T-helper 1 cell treated with Interleukin-12 subunit alpha and Interleukin-12 subunit beta and Interleukin-4 antibody, amounts not matched to agents 30 μg/mL and 1 μg/mL, for 36 hours (primary cell): ENCODE data around the gene SUPT6H.
A peak's percentile ranks its signal among the peaks of the same experiment; 100 is the strongest.
"Not testable (repeated sequence)": the region's sequence is repeated elsewhere in the genome, so short reads cannot be mapped to it uniquely, and the experiment has no call there.

Experiments
- H3K27ac Mint-ChIP-seq: one replicate; pipeline ENCODE4 v1.8.0; 2021; ENCODE audit warnings: mild to moderate bottlenecking, mixed read lengths
- H3K27me3 Mint-ChIP-seq: one replicate; pipeline ENCODE4 v1.8.0; 2021; ENCODE audit warnings: low read depth, mixed read lengths
- H3K36me3 Mint-ChIP-seq: one replicate; pipeline ENCODE4 v1.8.0; 2021; ENCODE audit warnings: low read depth, mixed read lengths
- H3K4me1 Mint-ChIP-seq: one replicate; pipeline ENCODE4 v1.8.0; 2021; ENCODE audit warnings: low read depth, mixed read lengths
- H3K4me3 Mint-ChIP-seq: one replicate; pipeline ENCODE4 v1.8.0; 2021; ENCODE audit warnings: mild to moderate bottlenecking, moderate library complexity, mixed read lengths
- H3K9me3 Mint-ChIP-seq: one replicate; pipeline ENCODE4 v1.8.0; 2021; ENCODE audit warnings: mixed read lengths

SUPT6H gene

GRCh38 chr17:28725166-28725659, 63.2 kb downstream of the SUPT6H start:
- H3K9me3 Mint-ChIP-seq: no peaks in the 10 kb centered on the region
- H3K27me3 Mint-ChIP-seq: no peaks in the 10 kb centered on the region
- H3K36me3 Mint-ChIP-seq: peaks cover 41% of the 10 kb centered on the region
- H3K4me3 Mint-ChIP-seq: peak overlapping the region; percentile 83
- peak overlapping the region; percentile 73 for H3K27ac Mint-ChIP-seq
- H3K4me1 Mint-ChIP-seq: peaks cover 54% of the 10 kb centered on the region

GRCh38 chr17:28725660-28726225, 63.7 kb downstream of the SUPT6H start:
- peak overlapping the region; percentile 73 for H3K27ac Mint-ChIP-seq
- H3K36me3 Mint-ChIP-seq: peaks cover 35% of the 10 kb centered on the region
- H3K4me1 Mint-ChIP-seq: peaks cover 51% of the 10 kb centered on the region
- no peaks in the 10 kb centered on the region for H3K27me3 Mint-ChIP-seq
- peak overlapping the region; percentile 83 for H3K4me3 Mint-ChIP-seq
- H3K9me3 Mint-ChIP-seq: no peaks in the 10 kb centered on the region

- Mint-ChIP-seq H3K9me3 (no peaks in the 10 kb centered on the region), H3K27me3 (no peaks in the 10 kb centered on the region), H3K4me1 (peaks cover 48% of the 10 kb centered on the region), H3K36me3 (peaks cover 30% of the 10 kb centered on the region), H3K27ac (peak within 1 kb of the TSS; percentile 97), H3K4me3 (peak within 1 kb of the TSS; percentile 91)
Observed at GRCh38 chr17:28726226-28726626, 64.2 kb downstream of the SUPT6H start, which contains the start of gene TLCD1. TSS of gene TLCD1 (minus strand) at chr17:28726233. CDS start at chr17:28726097, 136 bp downstream.

- Mint-ChIP-seq H3K9me3 (no peaks in the 10 kb centered on the region), H3K4me3 (peak overlapping the region; percentile 91), H3K36me3 (peaks cover 26% of the 10 kb centered on the region), H3K27ac (peak overlapping the region; percentile 97), H3K4me1 (peaks cover 45% of the 10 kb centered on the region), H3K27me3 (no peaks in the 10 kb centered on the region)
Observed at GRCh38 chr17:28726627-28727491, 64.9 kb downstream of the SUPT6H start.

GRCh38 chr17:28728364-28729200, 66.6 kb downstream of the SUPT6H start, which contains the start of gene NEK8:
TSS of gene NEK8 (plus strand) at chr17:28728788. CDS start at chr17:28728814, 26 bp downstream.
- Mint-ChIP-seq H3K4me3 (peak within 1 kb of the TSS; percentile 91), H3K4me1 (peaks cover 42% of the 10 kb centered on the region), H3K27ac (peak within 1 kb of the TSS; percentile 97), H3K36me3 (peaks cover 16% of the 10 kb centered on the region), H3K27me3 (no peaks in the 10 kb centered on the region), H3K9me3 (no peaks in the 10 kb centered on the region)

- H3K9me3 Mint-ChIP-seq: no peaks in the 10 kb centered on the region
- peak overlapping the region; percentile 2 for H3K27ac Mint-ChIP-seq
- H3K4me1 Mint-ChIP-seq: peaks cover 31% of the 10 kb centered on the region
- H3K36me3 Mint-ChIP-seq: peaks cover 2% of the 10 kb centered on the region
- H3K4me3 Mint-ChIP-seq: no peak overlapping the region
- no peaks in the 10 kb centered on the region for H3K27me3 Mint-ChIP-seq
Observed at GRCh38 chr17:28729950-28730330, 67.9 kb downstream of the SUPT6H start.

GRCh38 chr17:28733346-28733745, 71.3 kb downstream of the SUPT6H start:
- Mint-ChIP-seq H3K27ac (no peak overlapping the region), H3K27me3 (no peaks in the 10 kb centered on the region), H3K4me3 (no peak overlapping the region), H3K4me1 (peaks cover 17% of the 10 kb centered on the region), H3K36me3 (peaks cover 3% of the 10 kb centered on the region), H3K9me3 (no peaks in the 10 kb centered on the region)

- H3K36me3 Mint-ChIP-seq: peaks cover 8% of the 10 kb centered on the region
- H3K27me3 Mint-ChIP-seq: no peaks in the 10 kb centered on the region
- no peak overlapping the region for H3K4me3 Mint-ChIP-seq
- H3K27ac Mint-ChIP-seq: no peak overlapping the region
- H3K9me3 Mint-ChIP-seq: no peaks in the 10 kb centered on the region
- peaks cover 22% of the 10 kb centered on the region for H3K4me1 Mint-ChIP-seq
Observed at GRCh38 chr17:28734712-28735241, 72.8 kb downstream of the SUPT6H start.

- H3K27ac Mint-ChIP-seq: no peak overlapping the region
- no peaks in the 10 kb centered on the region for H3K27me3 Mint-ChIP-seq
- H3K9me3 Mint-ChIP-seq: no peaks in the 10 kb centered on the region
- peaks cover 21% of the 10 kb centered on the region for H3K4me1 Mint-ChIP-seq
- H3K36me3 Mint-ChIP-seq: peaks cover 8% of the 10 kb centered on the region
- H3K4me3 Mint-ChIP-seq: no peak overlapping the region
Observed at GRCh38 chr17:28735242-28735722, 73.3 kb downstream of the SUPT6H start.

GRCh38 chr17:28735913-28736769, 74.1 kb downstream of the SUPT6H start:
- not testable (repeated sequence) for H3K9me3 Mint-ChIP-seq, H3K27me3 Mint-ChIP-seq, H3K36me3 Mint-ChIP-seq, H3K27ac Mint-ChIP-seq, H3K4me3 Mint-ChIP-seq
- H3K4me1 Mint-ChIP-seq: peaks cover 21% of the 10 kb centered on the region

- no peaks in the 10 kb centered on the region for H3K27me3 Mint-ChIP-seq
- H3K27ac Mint-ChIP-seq: no peak overlapping the region
- H3K36me3 Mint-ChIP-seq: peaks cover 8% of the 10 kb centered on the region
- H3K4me1 Mint-ChIP-seq: peaks cover 23% of the 10 kb centered on the region
- H3K4me3 Mint-ChIP-seq: no peak overlapping the region
- H3K9me3 Mint-ChIP-seq: no peaks in the 10 kb centered on the region
Observed at GRCh38 chr17:28737316-28737715, 75.3 kb downstream of the SUPT6H start.

GRCh38 chr17:28737770-28738679, 76.0 kb downstream of the SUPT6H start:
- peaks cover 8% of the 10 kb centered on the region for H3K36me3 Mint-ChIP-seq
- H3K9me3 Mint-ChIP-seq: no peaks in the 10 kb centered on the region
- H3K4me1 Mint-ChIP-seq: peaks cover 24% of the 10 kb centered on the region
- H3K27me3 Mint-ChIP-seq: no peaks in the 10 kb centered on the region
- H3K27ac Mint-ChIP-seq: peak overlapping the region; percentile 86
- peak overlapping the region; percentile 63 for H3K4me3 Mint-ChIP-seq
